Stimulated activated CD4-positive, alpha-beta T cell treated with anti-CD3 and anti-CD28 coated beads, Interleukin-4, amount 100 ng/mL, for 24 hours (primary cell): ENCODE results near the gene MAP2K7.
"Not testable (repeated sequence)": the region's sequence is repeated elsewhere in the genome, so short reads cannot be mapped to it uniquely, and the experiment has no call there.

ENCODE experiments used
- DNase-seq: peaks from one replicate; pipeline ENCODE4 v3.0.0-alpha.2; 2020

MAP2K7 gene

DNA sequence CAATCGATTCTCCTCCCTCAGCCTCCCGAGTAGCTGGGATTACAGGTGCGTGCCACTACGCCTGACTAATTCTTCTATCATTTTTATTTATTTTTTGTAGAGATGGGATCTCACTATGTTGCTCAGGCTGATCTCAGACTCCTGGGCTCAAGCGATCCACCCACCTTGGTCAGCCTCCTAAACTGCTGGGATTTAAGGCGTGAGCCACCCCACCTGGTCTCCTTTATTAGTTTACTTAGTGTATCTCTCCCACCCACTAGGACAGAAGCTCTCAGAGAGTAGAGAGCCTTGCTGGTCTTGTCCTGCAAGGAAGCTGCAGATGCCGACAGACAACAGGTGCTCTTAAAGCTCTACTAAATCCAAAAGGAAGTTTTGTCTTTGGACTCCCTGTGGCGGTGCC is 17.9 kb upstream of the MAP2K7 start:
- DNase-seq, result no peak

GRCh38 chr19:7887408-7888144 is 16.1 kb upstream of the MAP2K7 start:
- DNase-seq, result no peak

- peak; percentile 41 for DNase-seq
Measured at GRCh38 chr19:7888145-7888825, 15.4 kb upstream of the MAP2K7 start, which contains the start of gene LRRC8E. Gene LRRC8E, plus strand, starts transcription at chr19:7888510. Its CDS starts 7,094 bp downstream, at chr19:7895604.

GRCh38 chr19:7888826-7889217 is 14.9 kb upstream of the MAP2K7 start:
- DNase-seq, result no peak

- DNase-seq, result not testable (repeated sequence)
Measured at GRCh38 chr19:7893362-7894101, 10.1 kb upstream of the MAP2K7 start.

- no peak for DNase-seq
Measured at GRCh38 chr19:7894612-7895309, 8.9 kb upstream of the MAP2K7 start.

- DNase-seq, result no peak
Measured at GRCh38 chr19:7895565-7895964, 8.1 kb upstream of the MAP2K7 start.

GRCh38 chr19:7897292-7897691 is 6.4 kb upstream of the MAP2K7 start:
- DNase-seq, result no peak

GRCh38 chr19:7898967-7899366 is 4.7 kb upstream of the MAP2K7 start:
- DNase-seq, result no peak

DNA sequence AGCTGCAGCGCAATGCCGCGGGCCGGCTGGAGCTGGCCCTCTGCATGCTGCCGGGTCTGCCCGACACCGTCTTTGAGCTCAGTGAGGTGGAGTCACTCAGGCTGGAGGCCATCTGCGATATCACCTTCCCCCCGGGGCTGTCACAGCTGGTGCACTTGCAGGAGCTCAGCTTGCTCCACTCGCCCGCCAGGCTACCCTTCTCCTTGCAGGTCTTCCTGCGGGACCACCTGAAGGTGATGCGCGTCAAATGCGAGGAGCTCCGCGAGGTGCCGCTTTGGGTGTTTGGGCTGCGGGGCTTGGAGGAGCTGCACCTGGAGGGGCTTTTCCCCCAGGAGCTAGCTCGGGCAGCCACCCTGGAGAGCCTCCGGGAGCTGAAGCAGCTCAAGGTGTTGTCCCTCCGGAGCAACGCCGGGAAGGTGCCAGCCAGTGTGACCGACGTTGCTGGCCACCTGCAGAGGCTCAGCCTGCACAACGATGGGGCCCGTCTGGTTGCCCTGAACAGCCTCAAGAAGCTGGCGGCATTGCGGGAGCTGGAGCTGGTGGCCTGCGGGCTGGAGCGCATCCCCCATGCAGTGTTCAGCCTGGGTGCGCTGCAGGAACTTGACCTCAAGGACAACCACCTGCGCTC is 3.8 kb upstream of the MAP2K7 start:
- no peak for DNase-seq

DNA sequence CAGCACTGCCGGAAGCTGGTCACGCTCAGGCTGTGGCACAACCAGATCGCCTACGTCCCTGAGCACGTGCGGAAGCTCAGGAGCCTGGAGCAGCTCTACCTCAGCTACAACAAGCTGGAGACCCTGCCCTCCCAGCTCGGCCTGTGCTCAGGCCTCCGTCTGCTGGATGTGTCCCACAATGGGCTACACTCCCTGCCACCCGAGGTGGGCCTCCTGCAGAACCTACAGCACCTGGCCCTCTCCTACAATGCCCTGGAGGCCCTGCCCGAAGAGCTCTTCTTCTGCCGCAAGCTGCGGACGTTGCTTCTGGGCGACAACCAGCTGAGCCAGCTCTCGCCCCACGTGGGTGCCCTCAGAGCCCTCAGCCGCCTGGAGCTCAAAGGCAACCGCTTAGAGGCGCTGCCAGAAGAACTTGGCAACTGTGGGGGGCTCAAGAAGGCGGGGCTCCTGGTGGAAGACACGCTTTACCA is 3.2 kb upstream of the MAP2K7 start:
- no peak for DNase-seq

- DNase-seq, result no peak
Measured at GRCh38 chr19:7900931-7901330, 2.7 kb upstream of the MAP2K7 start.

DNA sequence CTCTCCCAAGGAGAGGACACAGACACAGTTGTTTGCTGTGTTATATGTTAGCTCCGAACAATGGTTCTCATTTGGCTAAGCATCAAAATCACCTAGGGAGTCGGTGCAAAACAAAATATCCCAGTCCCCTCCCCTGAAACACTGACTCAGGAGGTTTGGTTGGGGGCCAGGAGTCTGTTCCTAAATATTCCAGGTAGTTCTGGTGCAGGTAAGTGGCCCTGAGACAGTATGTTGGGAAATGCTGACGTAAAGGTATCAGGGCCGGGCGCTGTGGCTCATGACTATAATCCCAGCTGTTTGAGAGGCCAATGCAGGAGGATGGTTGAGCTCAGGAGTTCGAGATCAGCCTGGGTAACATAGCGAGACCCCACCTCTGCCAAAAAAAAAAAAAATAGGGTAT is 2.3 kb upstream of the MAP2K7 start:
- no peak for DNase-seq

GRCh38 chr19:7902796-7903243 is 857 bp upstream of the MAP2K7 start:
- no peak for DNase-seq

GRCh38 chr19:7904074-7905020 is 670 bp downstream of the MAP2K7 start:
- peak; percentile 55 for DNase-seq

GRCh38 chr19:7905268-7905667 is 1.6 kb downstream of the MAP2K7 start:
- no peak for DNase-seq

DNA sequence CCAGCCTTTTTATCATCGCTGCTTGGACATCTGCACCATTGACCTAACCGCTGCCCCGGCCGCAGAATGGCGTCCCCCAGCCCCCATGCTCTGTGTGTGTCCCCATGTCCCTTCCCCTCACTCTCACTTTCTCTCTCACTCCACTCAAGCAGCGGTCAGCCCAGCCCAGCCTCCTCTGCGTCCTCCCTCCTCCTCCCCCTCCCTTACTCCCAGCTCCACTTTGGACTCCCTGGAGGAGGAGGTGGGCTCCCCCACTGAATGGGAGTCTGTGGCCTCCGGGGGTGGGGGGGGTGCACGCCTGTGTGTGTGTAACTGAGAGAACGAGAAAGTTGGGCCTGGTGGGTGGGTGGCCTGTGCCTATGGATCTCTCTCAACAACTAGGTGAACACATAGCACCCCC is 2.2 kb downstream of the MAP2K7 start:
- DNase-seq, result no peak

DNA sequence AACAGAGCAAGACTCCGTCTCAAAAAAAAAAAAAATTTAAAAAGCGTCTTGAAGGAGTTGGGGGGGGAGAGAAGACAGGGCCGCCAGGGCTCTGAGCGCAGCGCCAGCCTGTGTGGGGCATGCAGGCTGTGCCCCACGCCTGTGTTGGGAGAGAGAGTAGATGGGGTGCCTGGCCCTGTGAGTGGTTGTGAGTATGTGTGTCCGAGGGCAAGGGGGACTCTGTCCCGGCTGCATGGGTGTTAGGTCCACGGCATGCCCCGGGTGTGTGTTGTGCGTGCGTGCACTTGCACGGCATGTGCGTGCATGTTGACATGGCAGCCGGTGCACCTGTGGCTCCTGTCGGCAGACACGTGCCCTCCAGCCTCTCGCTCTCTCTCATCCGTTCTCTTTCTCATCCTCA is 3.4 kb downstream of the MAP2K7 start:
- no peak for DNase-seq

- no peak for DNase-seq
Measured at GRCh38 chr19:7907544-7907943, 3.9 kb downstream of the MAP2K7 start.

DNA sequence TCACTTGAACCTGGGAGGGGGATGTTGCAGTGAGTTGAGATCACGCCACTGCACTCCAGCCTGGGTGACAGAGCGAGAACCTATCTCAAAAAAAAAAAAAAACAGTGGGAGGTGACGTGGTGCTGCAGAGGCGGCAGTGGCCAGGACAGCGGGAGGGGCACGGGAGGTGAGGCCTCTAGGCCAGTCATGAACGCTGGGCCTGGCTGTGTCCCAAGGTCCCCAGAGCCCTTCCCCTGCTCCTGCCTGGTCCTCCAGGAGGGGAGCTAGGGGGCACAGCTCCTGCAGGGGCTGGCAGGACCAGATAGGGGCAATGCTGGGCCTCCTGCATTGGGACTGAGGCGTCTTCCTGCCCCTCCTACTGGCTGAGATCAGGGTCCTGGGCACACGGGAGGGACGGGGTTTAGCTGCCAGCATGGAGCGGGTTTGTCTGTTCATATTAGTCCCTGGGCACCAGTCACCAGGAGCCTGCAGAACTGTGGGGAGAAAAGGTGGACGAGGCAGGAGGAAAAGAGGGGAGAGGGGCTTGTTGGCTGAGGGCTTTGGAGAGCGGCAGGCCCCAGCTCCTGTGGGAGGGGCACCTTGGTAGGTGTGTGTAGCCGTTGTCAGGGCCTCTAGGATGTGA is 4.5 kb downstream of the MAP2K7 start:
- no peak for DNase-seq
